Stimulated activated CD8-positive, alpha-beta memory T cell treated with anti-CD3 and anti-CD28 coated beads, Interleukin-7, amount 100 ng/mL, for 1 hour (primary cell): ENCODE results near the gene DGKG.

Source experiments
- DNase-seq, 2 donors: peaks; one replicate each; pipeline ENCODE4 v3.0.0-alpha.2; 2020; ENCODE audit warnings: low read depth in 2 of 2

The DGKG gene

DNA sequence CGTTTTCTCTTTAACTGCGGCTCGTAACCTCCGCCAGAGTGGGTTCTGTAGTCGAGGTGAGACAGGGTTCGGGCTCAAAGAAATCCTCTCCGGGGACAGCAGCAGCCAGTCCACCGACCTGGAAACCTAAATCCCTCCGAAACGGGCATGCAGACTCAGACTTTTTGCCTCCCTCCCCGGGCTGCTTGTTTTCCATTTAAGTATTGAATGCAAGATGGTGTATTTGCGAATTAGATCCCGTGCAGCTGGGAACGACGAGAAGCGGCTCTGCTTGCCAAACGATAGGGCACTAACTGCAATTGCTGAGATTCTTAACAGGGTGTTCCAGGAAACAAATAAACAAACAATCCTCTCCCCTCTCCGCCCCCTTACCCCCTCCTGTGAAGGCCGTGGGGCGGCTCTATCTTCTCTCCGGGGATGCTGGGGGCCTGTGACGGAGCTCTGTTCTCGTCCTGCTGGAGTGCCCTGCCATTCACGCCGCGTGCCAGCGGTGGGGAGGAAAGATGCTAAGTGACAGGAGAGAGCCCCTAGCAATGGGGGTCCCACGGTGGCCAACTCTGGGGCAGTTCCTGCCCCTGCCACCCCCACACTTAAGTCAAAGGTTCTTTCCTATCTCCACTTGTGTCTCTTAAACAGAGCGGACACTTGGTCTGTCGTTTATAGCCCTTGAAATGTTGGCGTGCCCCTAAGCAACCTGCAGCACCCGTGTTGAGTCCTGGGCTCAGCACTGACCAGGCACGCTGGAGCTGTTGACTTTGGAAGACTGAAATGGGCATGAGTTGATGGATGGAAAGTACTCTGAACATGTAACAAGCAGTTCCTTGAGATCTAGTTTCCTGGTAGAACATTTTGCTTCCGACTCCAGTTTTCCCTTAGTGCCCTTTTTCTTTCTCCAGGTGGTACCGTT lies 251.9 kb downstream of the DGKG start:
- no peak for DNase-seq

DNA sequence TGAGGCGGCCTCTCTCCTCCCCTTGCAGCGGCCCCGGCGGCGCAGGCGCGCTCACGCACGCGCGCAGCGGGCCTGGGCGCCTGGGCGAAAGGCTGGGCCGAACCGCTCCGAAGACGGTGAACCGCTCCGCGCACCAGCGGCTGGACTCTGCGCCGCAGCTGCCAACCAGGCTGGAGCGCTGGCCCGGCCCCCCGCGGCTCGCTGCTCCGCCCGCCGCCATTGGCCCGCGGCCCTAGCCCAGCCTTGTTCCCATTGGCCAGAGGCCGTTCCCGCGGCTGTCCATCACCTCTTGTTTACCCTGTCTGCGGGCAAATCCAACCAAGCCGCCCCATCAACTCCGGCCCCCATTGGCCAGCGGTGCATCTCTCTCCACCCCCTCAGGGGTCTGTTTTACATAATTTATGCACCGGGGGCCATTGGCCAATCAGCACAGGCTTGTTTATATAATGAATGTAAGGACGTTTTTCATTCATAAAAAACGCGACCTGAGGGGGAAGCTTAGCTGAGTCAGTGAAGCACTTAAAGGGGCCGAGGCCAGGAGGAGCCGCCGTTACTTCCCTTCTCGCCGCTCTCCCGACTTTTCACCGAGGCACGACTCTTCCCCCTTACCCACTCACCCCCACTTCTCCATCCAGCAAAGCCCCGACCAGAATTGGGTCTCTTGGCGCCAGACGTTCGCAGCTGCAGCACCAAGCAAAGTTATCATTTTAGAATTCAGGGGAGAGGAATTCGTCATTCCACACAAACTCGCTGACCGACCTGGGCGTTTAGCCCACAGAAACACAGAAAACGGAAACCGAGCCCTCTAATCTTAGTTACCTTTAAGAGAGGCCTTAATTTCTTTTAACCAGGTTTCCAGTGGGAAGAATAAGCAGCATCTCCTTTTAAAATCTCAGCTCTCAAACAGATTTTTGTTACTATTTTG lies 252.8 kb downstream of the DGKG start, which contains the start of gene ETV5:
Gene ETV5, minus strand, starts transcription at position 149 of the 925 bp plus-strand sequence. CDS start 3,221 bp downstream, outside the sequence.
- peak; percentile 69 for DNase-seq

GRCh38 chr3:186108106-186108940 lies 253.7 kb downstream of the DGKG start:
- DNase-seq, result no peak

DNA sequence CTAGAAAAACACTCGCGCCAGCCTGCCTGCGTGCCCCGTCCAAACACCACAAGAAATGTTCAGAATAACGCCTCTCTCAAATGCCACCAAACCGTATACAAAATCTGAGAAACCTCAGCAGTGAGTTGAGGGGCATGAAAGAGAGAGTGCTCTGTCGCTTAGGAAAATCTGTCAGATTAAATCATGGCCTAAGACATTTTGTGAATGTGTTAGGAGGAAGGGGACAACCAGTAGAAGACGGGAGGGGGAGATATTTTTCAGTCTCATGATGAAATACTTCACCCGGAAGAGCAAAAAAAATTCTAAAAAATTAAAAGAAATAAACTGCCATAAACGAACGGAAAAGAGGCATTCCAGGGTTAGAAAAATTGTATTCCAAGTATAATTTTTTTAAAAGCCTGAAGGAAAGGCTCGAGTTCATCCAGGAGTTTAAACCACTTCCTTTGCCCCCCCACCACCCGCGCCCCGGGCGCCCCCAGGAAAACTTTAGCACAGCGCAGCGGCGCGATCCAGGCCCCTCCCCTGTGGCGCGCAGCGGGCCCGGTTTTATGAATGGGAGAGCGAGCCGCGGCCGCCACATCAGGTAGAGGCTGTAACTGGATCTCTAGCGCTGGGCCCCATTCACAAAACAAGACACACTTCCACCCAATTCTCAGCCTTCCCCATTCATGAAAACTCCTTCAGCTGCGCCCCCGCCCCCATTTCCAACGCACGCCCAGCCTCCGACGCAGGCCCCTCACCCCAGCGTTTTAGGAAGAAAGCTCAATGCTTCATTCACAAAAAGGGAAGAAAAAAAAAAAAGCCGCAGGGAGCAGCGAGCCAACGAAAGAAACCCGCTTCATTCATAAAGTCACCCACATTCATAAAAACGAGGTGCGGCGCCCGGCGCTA lies 254.6 kb downstream of the DGKG start:
- no peak for DNase-seq

DNA sequence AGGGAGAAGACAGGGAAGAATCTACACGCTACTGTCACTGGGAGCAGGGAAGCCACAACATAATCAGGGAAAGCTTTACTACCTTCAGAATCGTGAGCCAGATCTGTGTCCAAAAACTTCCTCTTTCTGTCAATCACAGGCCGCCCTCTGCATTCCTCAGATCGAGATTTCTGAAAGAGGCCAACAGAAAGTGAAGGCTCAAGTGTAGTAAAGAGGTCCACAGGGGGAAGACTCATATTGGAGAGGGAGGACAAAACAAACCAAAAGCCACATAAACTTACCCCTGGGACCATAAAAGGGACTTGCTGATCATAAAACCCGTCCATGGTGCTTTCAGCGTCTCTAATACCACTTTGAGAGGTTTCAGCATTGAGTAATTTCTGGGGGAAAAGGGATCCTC lies 256.5 kb downstream of the DGKG start:
- no peak for DNase-seq

- DNase-seq, result no peak
These were observed 259.3 kb downstream of the DGKG start for GRCh38 chr3:186102687-186103086.

DNA sequence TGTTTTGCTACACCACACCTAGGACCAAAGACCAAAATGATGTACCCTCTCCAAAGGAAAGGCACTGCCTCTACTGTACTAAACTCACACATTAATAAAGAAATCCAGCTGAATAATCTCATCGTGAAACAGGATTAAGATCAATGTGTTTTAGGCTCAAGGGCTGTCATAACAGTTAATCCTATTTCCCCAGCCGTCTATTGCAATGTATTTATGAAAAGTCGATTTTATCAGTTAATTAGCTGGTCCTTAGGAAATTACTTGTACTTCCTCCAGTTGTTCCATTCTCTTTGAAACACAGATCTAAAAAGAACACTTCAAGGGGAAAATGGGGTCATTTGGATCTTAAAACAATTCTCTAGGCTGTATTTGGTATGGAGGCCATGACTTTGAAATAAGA lies 261.6 kb downstream of the DGKG start:
- DNase-seq, result no peak

DNA sequence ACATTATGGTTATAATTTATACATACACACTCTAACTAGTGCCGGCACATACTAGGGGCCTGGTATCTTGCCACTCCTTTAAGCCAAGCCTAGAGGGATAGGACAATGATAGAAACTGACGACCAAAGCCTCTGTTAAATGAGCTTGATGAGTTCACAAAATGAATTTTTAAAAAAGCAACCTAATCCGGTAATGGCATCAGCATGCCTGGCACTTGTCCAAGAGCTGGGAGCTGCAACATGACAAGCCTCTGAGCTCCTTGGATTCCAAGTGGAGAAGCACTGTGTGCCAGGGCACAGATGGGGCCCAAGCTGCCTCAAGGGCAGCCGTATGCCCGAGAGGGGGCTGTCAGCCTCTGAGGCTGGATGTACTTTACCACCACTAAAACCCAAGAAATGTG lies 262.9 kb downstream of the DGKG start:
- DNase-seq, result no peak

DNA sequence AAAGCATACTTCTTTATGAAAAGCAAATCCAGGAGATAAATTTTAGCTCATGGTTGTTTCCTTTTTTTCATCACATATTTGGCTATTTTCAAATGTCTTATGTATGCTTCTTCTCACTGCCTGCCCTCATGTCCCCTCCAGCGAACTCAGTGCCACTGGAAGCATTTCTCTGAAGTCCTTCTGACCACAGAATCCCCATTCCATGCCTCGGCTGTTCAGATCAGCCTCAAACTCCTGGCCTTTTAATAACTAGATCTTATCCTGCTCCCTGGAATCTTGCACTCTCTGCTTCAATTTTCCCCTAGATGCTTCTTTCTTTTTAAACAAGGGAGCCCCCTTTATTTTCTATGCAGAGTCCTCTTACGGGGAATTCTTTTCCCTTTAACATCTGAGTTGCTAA lies 263.3 kb downstream of the DGKG start:
- DNase-seq, result no peak

GRCh38 chr3:186097663-186098451 lies 264.2 kb downstream of the DGKG start:
- no peak for DNase-seq

GRCh38 chr3:186097317-186097662 lies 264.7 kb downstream of the DGKG start:
- no peak for DNase-seq
